DMS79 treated with DMSO at 0.1 percent for 48 hours (cell line): Measurements from ENCODE around the gene LRIG3.
"Not testable (repeated sequence)": the region's sequence is repeated elsewhere in the genome, so short reads cannot be mapped to it uniquely, and the experiment has no call there.

Experiments used
- DNase-seq: peaks from one replicate; lab custom pipeline; 2025; lab: John Stamatoyannopoulos, UW

The LRIG3 gene

GRCh38 chr12:58920102-58920960, at the start of gene LRIG3:
LRIG3 (minus strand) TSS chr12:58920504; CDS start chr12:58920235, 269 bp downstream.
- peak; percentile 8 for DNase-seq

GRCh38 chr12:58969237-58969636, 48.9 kb upstream of the LRIG3 start:
- peak; percentile 26 for DNase-seq

- no peak for DNase-seq
Observed at GRCh38 chr12:58967561-58967960, 47.3 kb upstream of the LRIG3 start.

GRCh38 chr12:58966939-58967338, 46.6 kb upstream of the LRIG3 start:
- no peak for DNase-seq

GRCh38 chr12:58965568-58965967, 45.3 kb upstream of the LRIG3 start:
- DNase-seq = no peak

GRCh38 chr12:58963844-58964243, 43.5 kb upstream of the LRIG3 start:
- no peak for DNase-seq

- DNase-seq = no peak
Observed at GRCh38 chr12:58961906-58962305, 41.6 kb upstream of the LRIG3 start.

- no peak for DNase-seq
Observed at GRCh38 chr12:58961166-58961565, 40.9 kb upstream of the LRIG3 start.

- DNase-seq = no peak
Observed at GRCh38 chr12:58959639-58960300, 39.5 kb upstream of the LRIG3 start.

- no peak for DNase-seq
Observed at GRCh38 chr12:58957298-58957697, 37.0 kb upstream of the LRIG3 start.

GRCh38 chr12:58955849-58956248, 35.5 kb upstream of the LRIG3 start:
- DNase-seq = no peak

- no peak for DNase-seq
Observed at GRCh38 chr12:58954002-58954401, 33.7 kb upstream of the LRIG3 start.

- DNase-seq = no peak
Observed at GRCh38 chr12:58950739-58951100, 30.4 kb upstream of the LRIG3 start.

- not testable (repeated sequence) for DNase-seq
Observed at GRCh38 chr12:58949954-58950738, 29.8 kb upstream of the LRIG3 start.

- no peak for DNase-seq
Observed at GRCh38 chr12:58943079-58943478, 22.8 kb upstream of the LRIG3 start.

- no peak for DNase-seq
Observed at GRCh38 chr12:58942345-58942744, 22.0 kb upstream of the LRIG3 start.

- DNase-seq = no peak
Observed at GRCh38 chr12:58939399-58940100, 19.2 kb upstream of the LRIG3 start.

- no peak for DNase-seq
Observed at GRCh38 chr12:58938440-58938839, 18.1 kb upstream of the LRIG3 start.

- no peak for DNase-seq
Observed at GRCh38 chr12:58934528-58934927, 14.2 kb upstream of the LRIG3 start.

- DNase-seq = no peak
Observed at GRCh38 chr12:58932806-58933681, 12.7 kb upstream of the LRIG3 start.

GRCh38 chr12:58931518-58931917, 11.2 kb upstream of the LRIG3 start:
- DNase-seq = no peak
